LNCAP (cell line): ENCODE measurements around the gene WAC.

ENCODE experiments used
- CTCF ChIP-seq: fragments of 450-650 bp; IDR thresholded peaks from 2 replicates; pipeline ENCODE4 v1.5.1; 2017; ENCODE audit warnings: mild to moderate bottlenecking

The WAC gene

GRCh38 chr10:28593811-28594210 lies 60.9 kb downstream of the WAC start:
- TF ChIP-seq CTCF, result no peak

DNA sequence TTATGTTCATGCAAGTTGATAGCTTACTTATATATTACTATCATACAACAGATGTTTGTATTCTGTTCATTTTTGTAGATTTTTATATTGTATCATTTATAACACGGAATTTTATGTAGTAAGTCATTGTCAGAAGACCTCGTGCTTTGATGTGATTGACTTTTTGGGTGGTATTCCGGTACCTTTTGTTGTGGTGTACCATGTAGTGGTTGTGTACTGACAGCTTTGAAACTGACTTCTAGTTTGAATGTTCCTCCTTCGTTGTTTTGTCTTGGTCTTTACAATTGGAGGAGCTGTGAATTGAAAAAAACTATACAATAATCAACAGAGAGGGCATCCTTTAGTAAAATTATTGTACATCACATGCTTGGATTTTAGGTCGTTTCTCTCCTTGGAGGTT lies 61.5 kb downstream of the WAC start:
- no peak for TF ChIP-seq CTCF

DNA sequence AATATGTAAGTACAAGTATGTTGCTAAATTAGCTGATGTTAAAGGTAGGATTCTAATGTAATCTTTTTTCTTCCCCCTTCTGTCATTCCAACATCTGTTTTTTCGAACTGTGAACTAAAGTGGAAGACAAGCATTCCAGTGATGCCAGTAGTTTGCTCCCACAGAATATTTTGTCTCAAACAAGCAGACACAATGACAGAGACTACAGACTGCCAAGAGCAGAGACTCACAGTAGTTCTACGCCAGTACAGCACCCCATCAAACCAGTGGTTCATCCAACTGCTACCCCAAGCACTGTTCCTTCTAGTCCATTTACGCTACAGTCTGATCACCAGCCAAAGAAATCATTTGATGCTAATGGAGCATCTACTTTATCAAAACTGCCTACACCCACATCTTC lies 62.7 kb downstream of the WAC start:
- no peak for TF ChIP-seq CTCF

- TF ChIP-seq CTCF, result no peak
These were observed 67.1 kb downstream of the WAC start for GRCh38 chr10:28600056-28600455.

DNA sequence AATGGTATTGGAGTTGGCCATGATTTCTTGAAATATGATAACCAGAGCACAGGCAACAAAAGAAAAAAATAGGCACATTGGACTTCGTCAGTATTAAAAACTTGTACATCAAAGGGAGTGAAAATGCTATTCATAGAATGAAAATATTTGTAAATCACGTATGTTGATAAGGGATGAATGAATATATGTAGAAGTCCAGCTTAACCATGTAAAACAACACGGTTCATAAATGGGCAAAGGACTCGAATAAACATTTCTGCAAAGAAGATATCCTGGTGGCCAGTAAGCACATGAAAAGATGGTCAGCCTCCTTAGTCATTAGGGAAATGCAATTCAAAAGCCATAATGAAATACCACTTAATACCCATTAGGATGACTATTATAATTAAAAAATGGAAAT lies 68.1 kb downstream of the WAC start:
- TF ChIP-seq CTCF, result no peak

- TF ChIP-seq CTCF, result no peak
These were observed 71.9 kb downstream of the WAC start for GRCh38 chr10:28604567-28605536.

DNA sequence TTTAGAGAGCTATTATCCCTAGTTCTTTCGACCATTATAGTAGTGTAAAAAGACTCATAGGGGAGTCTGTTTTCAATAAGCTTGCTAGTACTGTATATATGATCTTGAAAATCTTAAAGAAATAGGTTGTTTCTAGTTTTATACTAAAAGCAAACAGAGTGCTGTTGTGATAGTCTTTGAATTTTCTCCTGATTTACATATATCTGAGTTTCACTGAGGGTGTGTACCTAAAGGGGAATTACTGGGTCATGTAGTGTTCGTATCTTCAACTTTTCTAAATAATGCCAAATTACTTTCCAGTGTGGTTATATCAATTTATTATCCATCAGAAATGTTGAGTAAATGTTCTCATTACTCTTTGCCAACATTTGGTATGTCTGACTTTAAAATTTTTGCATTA lies 73.7 kb downstream of the WAC start:
- no peak for TF ChIP-seq CTCF
